H7 (cell line): Measurements from ENCODE around the gene ANKRA2. TPM values are rescaled to one million over a fixed set of nuclear protein-coding genes. Genes with fewer than 3 reads are reported as not detected.

Experiments used
- DNase-seq: peaks from one replicate; pipeline ENCODE4 v3.0.0; 2012
- H3K27me3 ChIP-seq: 2 replicates; pipeline ENCODE4 v1.6.0; 2011; ENCODE audit warnings: mild to moderate bottlenecking, low read length; ENCODE audit not compliant: control insufficient read depth, insufficient read depth
- H3K36me3 ChIP-seq: replicated peaks from 2 replicates; pipeline ENCODE4 v1.5.1; 2011; ENCODE audit warnings: low read length; ENCODE audit not compliant: control insufficient read depth, insufficient read depth
- H3K4me3 ChIP-seq: 2 replicates; pipeline ENCODE4 v1.5.1; 2011; ENCODE audit warnings: low read depth, mild to moderate bottlenecking, control low read depth, low read length, moderate library complexity; ENCODE audit not compliant: insufficient read depth
- total RNA-seq: library from RNA; depleted of rRNA; stranded (reverse); fragments of >200 nt; shearing (Covaris generic); gene quantifications from 2 replicates; pipeline ENCODE4 v1.2.3, GENCODE V29; 2014; rRNA removed

Gene ANKRA2
- total RNA-seq, result 16.2 and 28.2 TPM in 2 replicates

- Histone ChIP-seq H3K4me3 (peak within 1 kb of the TSS; percentile 93), H3K27me3 (no peaks in the 10 kb centered on the region), H3K36me3 (peaks cover 5% of the 10 kb centered on the region)
- DNase-seq, result peak; percentile 89
These were observed at the start of gene ANKRA2, which contains the start of gene UTP15 for GRCh38 chr5:73565139-73565968. TSS of gene ANKRA2 (minus strand) at chr5:73565639. CDS start at chr5:73562881, 2,758 bp downstream. TSS of gene UTP15 (plus strand) at chr5:73565743. CDS start at chr5:73567345, 1,602 bp downstream.

- no peak for DNase-seq
- no peaks in the 10 kb centered on the region for H3K27me3 ChIP-seq
- H3K36me3 ChIP-seq, result no peaks in the 10 kb centered on the region
- no peak overlapping the region for H3K4me3 ChIP-seq
These were observed 49.6 kb upstream of the ANKRA2 start for GRCh38 chr5:73615085-73615484.

- Histone ChIP-seq H3K4me3 (no peak overlapping the region), H3K27me3 (no peaks in the 10 kb centered on the region), H3K36me3 (no peaks in the 10 kb centered on the region)
- DNase-seq, result no peak
These were observed 47.4 kb upstream of the ANKRA2 start for GRCh38 chr5:73612799-73613198.

GRCh38 chr5:73607228-73607627 lies 41.8 kb upstream of the ANKRA2 start:
- DNase-seq, result no peak
- Histone ChIP-seq H3K36me3 (no peaks in the 10 kb centered on the region), H3K4me3 (no peak overlapping the region), H3K27me3 (no peaks in the 10 kb centered on the region)

GRCh38 chr5:73606206-73606753 lies 40.8 kb upstream of the ANKRA2 start:
- no peaks in the 10 kb centered on the region for H3K27me3 ChIP-seq
- H3K4me3 ChIP-seq, result no peak overlapping the region
- no peaks in the 10 kb centered on the region for H3K36me3 ChIP-seq
- DNase-seq, result no peak

- Histone ChIP-seq H3K36me3 (no peaks in the 10 kb centered on the region), H3K27me3 (no peaks in the 10 kb centered on the region), H3K4me3 (no peak overlapping the region)
- no peak for DNase-seq
These were observed 40.0 kb upstream of the ANKRA2 start for GRCh38 chr5:73605223-73606087.

GRCh38 chr5:73603998-73604397 lies 38.6 kb upstream of the ANKRA2 start:
- H3K4me3 ChIP-seq, result no peak overlapping the region
- DNase-seq, result no peak
- no peaks in the 10 kb centered on the region for H3K36me3 ChIP-seq
- no peaks in the 10 kb centered on the region for H3K27me3 ChIP-seq

GRCh38 chr5:73599380-73599779 lies 33.9 kb upstream of the ANKRA2 start:
- DNase-seq, result no peak
- Histone ChIP-seq H3K27me3 (no peaks in the 10 kb centered on the region), H3K36me3 (no peaks in the 10 kb centered on the region), H3K4me3 (no peak overlapping the region)

- no peaks in the 10 kb centered on the region for H3K27me3 ChIP-seq
- H3K4me3 ChIP-seq, result no peak overlapping the region
- no peaks in the 10 kb centered on the region for H3K36me3 ChIP-seq
- DNase-seq, result peak; percentile 32
These were observed 31.4 kb upstream of the ANKRA2 start for GRCh38 chr5:73596705-73597328.

GRCh38 chr5:73592551-73592950 lies 27.1 kb upstream of the ANKRA2 start:
- H3K27me3 ChIP-seq, result no peaks in the 10 kb centered on the region
- H3K4me3 ChIP-seq, result no peak overlapping the region
- DNase-seq, result no peak
- H3K36me3 ChIP-seq, result no peaks in the 10 kb centered on the region

- Histone ChIP-seq H3K4me3 (no peak overlapping the region), H3K36me3 (no peaks in the 10 kb centered on the region)
- no peak for DNase-seq
These were observed 26.5 kb upstream of the ANKRA2 start for GRCh38 chr5:73591698-73592501.

GRCh38 chr5:73591102-73591695 lies 25.8 kb upstream of the ANKRA2 start:
- Histone ChIP-seq H3K36me3 (no peaks in the 10 kb centered on the region), H3K4me3 (no peak overlapping the region), H3K27me3 (no peaks in the 10 kb centered on the region)
- DNase-seq, result peak; percentile 43

More at GRCh38 chr5:73591698-73592501, 26.5 kb upstream of the ANKRA2 start:
- H3K27me3 ChIP-seq, result no peaks in the 10 kb centered on the region

GRCh38 chr5:73587923-73588322 lies 22.5 kb upstream of the ANKRA2 start:
- Histone ChIP-seq H3K27me3 (no peaks in the 10 kb centered on the region), H3K4me3 (no peak overlapping the region), H3K36me3 (no peaks in the 10 kb centered on the region)
- DNase-seq, result no peak
